ENCODE measurements around the gene ZNHIT3. TPM values are rescaled to one million over a fixed set of nuclear protein-coding genes. Genes with fewer than 3 reads are reported as not detected.
A peak's percentile ranks its signal among the peaks of the same experiment; 100 is the strongest.

Gene ZNHIT3
- total and polyA plus RNA-seq, 2 experiments from 2014 or later, result 50.5 to 128 TPM

- TF ChIP-seq REST (IDR thresholded peaks at IDR 0.05; ENCODE audit: unreplicated experiment) (no peak), ETS1 (IDR thresholded peaks at IDR 0.05) (no peak), EZH2phosphoT487 (IDR thresholded peaks at IDR 0.05; ENCODE audit: unreplicated experiment) (no peak), ZNF331 (CRISPR knock-in tag; IDR thresholded peaks at IDR 0.05; ENCODE audit: low read depth) (no peak)
These were observed 7.5 kb downstream of the ZNHIT3 start (continued) for GRCh38 chr17:36493956-36494355.

GRCh38 chr17:36494674-36495073 lies 8.2 kb downstream of the ZNHIT3 start:
- Histone ChIP-seq H3K36me3 (ENCODE audit: insufficient read depth) (peaks cover 17% of the 10 kb centered on the region), H3K4me2 (no peak overlapping the region), H4K20me1 (replicated peaks; ENCODE audit: insufficient read depth) (peaks cover 20% of the 10 kb centered on the region; the same call in 1 of the 2 replicates), H3F3A (replicated peaks; ENCODE audit: low read depth) (peaks cover 12% of the 10 kb centered on the region), H3K4me3 (no peak overlapping the region), H3K9me2 (ENCODE audit: insufficient read depth) (no peaks in the 10 kb centered on the region), H3K27ac (ENCODE audit: low read depth) (peak overlapping the region; percentile 59; the same call in 1 of the 2 replicates), H3K79me2 (replicated peaks; ENCODE audit: insufficient read depth) (peaks cover 26% of the 10 kb centered on the region), H3K4me1 (ENCODE audit: insufficient read depth) (no peaks in the 10 kb centered on the region), H2AFZ (no peak overlapping the region), H3K27me3 (ENCODE audit: insufficient read depth) (no peaks in the 10 kb centered on the region)
- H3K4me3 Mint-ChIP-seq, result no peak overlapping the region; the same call in 2 of the 3 replicates
- H3K4me1 Mint-ChIP-seq, result no peaks in the 10 kb centered on the region
- H3K27ac Mint-ChIP-seq, result no peak overlapping the region
- H3K9me3 Mint-ChIP-seq, result no peaks in the 10 kb centered on the region
- ATAC-seq (no peak), DNase-seq (ENCODE audit: low spot score) (no peak)
- H3K27me3 Mint-ChIP-seq (ENCODE audit: insufficient read depth, low read depth, poor library complexity), result peaks cover 2% of the 10 kb centered on the region
- peaks cover 78% of the 10 kb centered on the region for H3K36me3 Mint-ChIP-seq (ENCODE audit: low read depth)
- TF ChIP-seq ETS1 (IDR thresholded peaks at IDR 0.05) (no peak), STAT1 (IDR thresholded peaks at IDR 0.05; ENCODE audit: unreplicated experiment) (no peak), EZH2 (IDR thresholded peaks at IDR 0.05; ENCODE audit: low read depth, unreplicated experiment) (no peak), EZH2phosphoT487 (IDR thresholded peaks at IDR 0.05; ENCODE audit: unreplicated experiment) (no peak), ZNF114 (CRISPR knock-in tag; IDR thresholded peaks at IDR 0.05) (no peak), ZNF331 (CRISPR knock-in tag; IDR thresholded peaks at IDR 0.05; ENCODE audit: low read depth) (no peak), CREB1 (CRISPR knock-in tag; IDR thresholded peaks at IDR 0.05; ENCODE audit: low read depth) (no peak), POLR2AphosphoS5 (IDR thresholded peaks at IDR 0.05; ENCODE audit: low read depth) (no peak), NANOG (IDR thresholded peaks at IDR 0.05; ENCODE audit: borderline replicate concordance) (no peak), REST (IDR thresholded peaks at IDR 0.05; ENCODE audit: unreplicated experiment) (no peak), JUNB (IDR thresholded peaks at IDR 0.05; ENCODE audit: unreplicated experiment) (no peak), CTCF (conservative IDR thresholded peaks at IDR 0.05; ENCODE audit: low read depth in 2 of 2) (no peak)
